H1 (cell line): ENCODE data around the gene MYBPC2. TPM values are rescaled to one million over a fixed set of nuclear protein-coding genes. Genes with fewer than 3 reads are reported as not detected.

Experiments
- CTCF ChIA-PET: fragments of 300-600 bp; sonication (Branson Sonifier 250); formaldehyde crosslinking; loops from one replicate; lab custom pipeline; 2021; ENCODE audit not compliant: partially characterized antibody; lab: Charles Lee
- POLR2A ChIA-PET: fragments of 300-600 bp; sonication (Branson Sonifier 250); formaldehyde crosslinking; loops from one replicate; lab custom pipeline; 2021; ENCODE audit warnings: inconsistent platforms; ENCODE audit not compliant: partially characterized antibody; lab: Charles Lee
- DNase-seq, 2 experiments: peaks; one replicate each; pipeline versions ENCODE4 v3.0.0 to v3.0.0-alpha.2; 2010 to 2022; ENCODE audit warnings: low spot score in 2 of 2, low read depth in 1 of 2, mixed read lengths in 1 of 2
- FAIRE-seq: peaks from 2 replicates; lab custom pipeline; 2011; peaks lifted over from hg19 to GRCh38; lab: Jason Lieb, UNC
- H2AFZ ChIP-seq: 2 replicates; pipeline ENCODE4 v1.8.1; 2012; ENCODE audit warnings: low read length, inconsistent platforms
- H2AK5ac ChIP-seq: 2 replicates; pipeline ENCODE4 v1.6.1; 2013; ENCODE audit warnings: low read depth, low read length
- H2BK120ac ChIP-seq: replicated peaks from 2 replicates; pipeline ENCODE3; 2013; ENCODE audit warnings: low read depth, low read length, inconsistent platforms
- H2BK12ac ChIP-seq: 2 replicates; pipeline ENCODE4 v1.6.1; 2013; ENCODE audit warnings: low read depth, low read length
- H2BK15ac ChIP-seq: 2 replicates; pipeline ENCODE4 v1.6.1; 2013; ENCODE audit warnings: low read length
- H2BK20ac ChIP-seq: 2 replicates; pipeline ENCODE4 v1.6.1; 2013; ENCODE audit warnings: low read length
- H2BK5ac ChIP-seq: 2 replicates; pipeline ENCODE4 v1.6.1; 2013; ENCODE audit warnings: low read depth, low read length
- H3K14ac ChIP-seq: 2 replicates; pipeline ENCODE4 v1.6.1; 2013; ENCODE audit warnings: inconsistent platforms; ENCODE audit not compliant: insufficient read length
- H3K18ac ChIP-seq: 2 replicates; pipeline ENCODE4 v1.6.1; 2013; ENCODE audit warnings: low read length; ENCODE audit errors: extremely low read depth
- H3K23ac ChIP-seq: 2 replicates; pipeline ENCODE4 v1.6.1; 2013; ENCODE audit warnings: inconsistent platforms; ENCODE audit not compliant: insufficient read length
- H3K23me2 ChIP-seq: 2 replicates; pipeline ENCODE4 v1.6.1; 2013; ENCODE audit warnings: low read depth, low read length
- H3K27ac ChIP-seq: 2 replicates; pipeline ENCODE4 v1.6.1; 2011; ENCODE audit warnings: low read depth, low read length, inconsistent platforms
- H3K27me3 ChIP-seq, 4 experiments: replicated peaks in 1 of 4; 1 replicate in 1 of 4; 2 replicates in 3 of 4; pipeline versions ENCODE4 v1.6.1 to v1.8.1; 2011 to 2013; ENCODE audit warnings: low read length in 3 of 4, mild to moderate bottlenecking in 3 of 4, inconsistent platforms in 2 of 4, mixed read lengths in 2 of 4, moderate library complexity in 1 of 4; ENCODE audit not compliant: control insufficient read depth in 3 of 4, insufficient read depth in 3 of 4; ENCODE audit errors: extremely low read depth in 1 of 4
- H3K36me3 ChIP-seq, 4 experiments: 2 replicates each; pipeline versions ENCODE4 v1.6.1 to v1.8.1; 2011 to 2013; ENCODE audit warnings: mild to moderate bottlenecking in 4 of 4, low read length in 3 of 4, moderate library complexity in 2 of 4, control low read depth in 1 of 4, inconsistent platforms in 1 of 4; ENCODE audit not compliant: insufficient read depth in 4 of 4, control insufficient read depth in 2 of 4
- H3K4ac ChIP-seq: replicated peaks from 2 replicates; pipeline ENCODE3; 2013; ENCODE audit warnings: low read length, low read depth, mixed read lengths, inconsistent platforms; ENCODE audit not compliant: insufficient read length
- H3K4me1 ChIP-seq, 4 experiments: replicated peaks in 1 of 4; 1 replicate in 1 of 4; 2 replicates in 3 of 4; pipeline versions ENCODE4 v1.6.1 to v1.8.1; 2011 to 2013; ENCODE audit warnings: low read length in 3 of 4, inconsistent platforms in 2 of 4, mixed read lengths in 1 of 4; ENCODE audit not compliant: insufficient read depth in 4 of 4, control insufficient read depth in 3 of 4
- H3K4me2 ChIP-seq, 2 experiments: 2 replicates each; pipeline versions ENCODE4 v1.6.1 to v1.8.1; 2011 to 2013; ENCODE audit warnings: low read depth in 2 of 2, low read length in 2 of 2, control low read depth in 1 of 2, inconsistent platforms in 1 of 2, mild to moderate bottlenecking in 1 of 2; ENCODE audit not compliant: insufficient read depth in 1 of 2
- H3K4me3 ChIP-seq, 4 experiments: fragments of 200-600, 300-600 bp in 1 of 4; sonication (generic), shearing (Covaris generic), sonication (Bioruptor Twin) in 1 of 4; 2 replicates each; pipeline versions ENCODE4 v1.5.1 to v1.8.1; 2011 to 2016; ENCODE audit warnings: low read length in 4 of 4, low read depth in 3 of 4, control low read depth in 2 of 4, inconsistent platforms in 2 of 4, mild to moderate bottlenecking in 2 of 4, mixed read lengths in 1 of 4, moderate library complexity in 1 of 4; ENCODE audit not compliant: insufficient read depth in 2 of 4; ENCODE audit errors: extremely low read depth in 1 of 4
- H3K56ac ChIP-seq: replicated peaks from 2 replicates; pipeline ENCODE3; 2013; ENCODE audit warnings: low read depth, mild to moderate bottlenecking, mixed read lengths, low read length, inconsistent platforms; ENCODE audit not compliant: insufficient read length
- H3K79me1 ChIP-seq: 2 replicates; pipeline ENCODE4 v1.6.1; 2013; ENCODE audit warnings: low read depth, low read length, control low read depth
- H3K79me2 ChIP-seq, 2 experiments: 2 replicates each; pipeline versions ENCODE4 v1.6.1 to v1.8.1; 2012 to 2013; ENCODE audit warnings: low read length in 2 of 2, mild to moderate bottlenecking in 2 of 2, inconsistent platforms in 1 of 2; ENCODE audit not compliant: insufficient read depth in 2 of 2, control insufficient read depth in 1 of 2
- H3K9ac ChIP-seq, 4 experiments: replicated peaks in 1 of 4; 1 replicate in 1 of 4; 2 replicates in 3 of 4; pipeline versions ENCODE4 v1.6.1 to v1.8.1; 2011 to 2013; ENCODE audit warnings: low read depth in 3 of 4, low read length in 3 of 4, control low read depth in 2 of 4, mild to moderate bottlenecking in 2 of 4, moderate library complexity in 2 of 4, inconsistent platforms in 1 of 4; ENCODE audit errors: extremely low read depth in 1 of 4
- H3K9me3 ChIP-seq, 2 experiments: 2 replicates each; pipeline versions ENCODE4 v1.6.1 to v1.8.1; 2012 to 2013; ENCODE audit warnings: mild to moderate bottlenecking in 2 of 2, moderate library complexity in 2 of 2, control low read depth in 1 of 2, inconsistent platforms in 1 of 2, low read depth in 1 of 2, low read length in 1 of 2, mixed read lengths in 1 of 2; ENCODE audit not compliant: insufficient read depth in 2 of 2
- H4K20me1 ChIP-seq, 2 experiments: replicated peaks in 1 of 2; 2 replicates each; pipeline versions ENCODE3 to v1.8.1; 2011 to 2013; ENCODE audit warnings: inconsistent platforms in 2 of 2, low read length in 2 of 2, mild to moderate bottlenecking in 1 of 2; ENCODE audit not compliant: insufficient read depth in 2 of 2, control insufficient read depth in 1 of 2
- H4K5ac ChIP-seq: 2 replicates; pipeline ENCODE4 v1.6.1; 2013; ENCODE audit warnings: low read length, low read depth, mixed read lengths, inconsistent platforms; ENCODE audit not compliant: insufficient read length
- H4K8ac ChIP-seq: 2 replicates; pipeline ENCODE4 v1.8.0; 2013; ENCODE audit warnings: mild to moderate bottlenecking, moderate library complexity, low read length, inconsistent platforms; ENCODE audit not compliant: insufficient read depth; ENCODE audit errors: extremely low read depth
- H4K91ac ChIP-seq: replicated peaks from 2 replicates; pipeline ENCODE3; 2013; ENCODE audit warnings: low read length, mixed read lengths, inconsistent platforms; ENCODE audit not compliant: insufficient read length
- CHD1 ChIP-seq: IDR thresholded peaks from 2 replicates; pipeline ENCODE4 v1.6.1; 2012; ENCODE audit warnings: low read depth, low read length, improper control_type of control experiment
- CTBP2 ChIP-seq: IDR thresholded peaks from 2 replicates; pipeline ENCODE4 v1.7.0; 2011; ENCODE audit warnings: borderline replicate concordance, mild to moderate bottlenecking, moderate library complexity, mixed read lengths, low read length; ENCODE audit not compliant: insufficient read depth, insufficient read length
- FOSL1 ChIP-seq: IDR thresholded peaks from 2 replicates; pipeline ENCODE4 v1.6.1; 2011; ENCODE audit warnings: mild to moderate bottlenecking, low read depth, low read length, moderate library complexity; ENCODE audit not compliant: insufficient read depth
- JUN ChIP-seq: IDR thresholded peaks from 2 replicates; pipeline ENCODE4 v1.6.1; 2011; ENCODE audit warnings: low read depth, mild to moderate bottlenecking, improper control_type of control experiment, low read length
- KDM1A ChIP-seq: fragments of 200-600, 300-600 bp; sonication (generic); IDR thresholded peaks from 2 replicates; pipeline ENCODE4 v1.7.1; 2016; ENCODE audit warnings: mild to moderate bottlenecking, low read length, borderline replicate concordance
- KDM5A ChIP-seq: fragments of 200-600 bp; IDR thresholded peaks from 2 replicates; pipeline ENCODE4 v1.7.1; 2012; ENCODE audit warnings: mild to moderate bottlenecking, low read length, inconsistent platforms, mixed read lengths
- MAFK ChIP-seq: IDR thresholded peaks from 2 replicates; pipeline ENCODE4 v1.6.1; 2012; ENCODE audit warnings: low read depth, mild to moderate bottlenecking, improper control_type of control experiment, low read length
- NANOG ChIP-seq: IDR thresholded peaks from 2 replicates; pipeline ENCODE4 v1.6.1; 2011; ENCODE audit warnings: low read length, low read depth, mild to moderate bottlenecking, inconsistent platforms; ENCODE audit not compliant: insufficient read depth, poor library complexity, severe bottlenecking
- SP1 ChIP-seq: IDR thresholded peaks from 2 replicates; pipeline ENCODE4 v1.6.1; 2011; ENCODE audit warnings: low read depth, low read length
- SRF ChIP-seq: IDR thresholded peaks from 2 replicates; pipeline ENCODE4 v1.6.1; 2011; ENCODE audit warnings: mild to moderate bottlenecking, low read depth, low read length, moderate library complexity
- TAF1 ChIP-seq: IDR thresholded peaks from 2 replicates; pipeline ENCODE4 v1.6.1; 2011; ENCODE audit warnings: mild to moderate bottlenecking, low read depth, low read length
- TAF7 ChIP-seq: optimal IDR thresholded peaks from 2 replicates; pipeline ENCODE3; 2011; ENCODE audit warnings: low read depth, mild to moderate bottlenecking, inconsistent platforms, low read length, moderate library complexity, borderline replicate concordance
- TCF12 ChIP-seq: IDR thresholded peaks from 2 replicates; pipeline ENCODE4 v1.6.1; 2011; ENCODE audit warnings: low read depth, mild to moderate bottlenecking, low read length
- ZNF274 ChIP-seq: IDR thresholded peaks from 2 replicates; pipeline ENCODE4 v1.7.0; 2012; ENCODE audit warnings: low read length, borderline replicate concordance; ENCODE audit errors: extremely low read depth
- WGBS, 2 experiments: shearing (Covaris generic) in 1 of 2; methylation state at CpG; one replicate each; pipeline versions ENCODE4 v1.1.6 to v1.1.7; 2013 to 2015; ENCODE audit warnings: low lambda C conversion rate in 2 of 2, mixed read lengths in 2 of 2, inconsistent platforms in 1 of 2, low coverage in 1 of 2, missing lambda C conversion rate in 1 of 2; ENCODE audit not compliant: insufficient replicate concordance in 2 of 2, insufficient coverage in 1 of 2, insufficient read length in 1 of 2; ENCODE audit errors: extremely low coverage in 1 of 2, missing lambda C conversion rate in 1 of 2; 5-methylcytosine and 5-hydroxymethylcytosine counted together
- polyA plus RNA-seq, 7 experiments: library from polyadenylated mRNA; depleted of rRNA in 3 of 7; stranded (reverse) in 5 of 7; unstranded in 2 of 7; fragments of >200 nt in 5 of 7; fragments of 200-250 nt in 2 of 7; gene quantifications; 1 replicate in 5 of 7; 2 replicates in 1 of 7; 4 replicates in 1 of 7; pipeline versions ENCODE4 v1.2.1 to v1.2.3, GENCODE V29; 2011 to 2013; ENCODE audit warnings: missing spikeins in 2 of 7, mixed read lengths in 2 of 7
- total RNA-seq: library from RNA; stranded (reverse); fragmentation: NEBNext Ultra II Directional; extraction: Animal tissue kit (Norgen Biotek cat#: 25700); gene quantifications from 2 replicates; pipeline ENCODE4 v1.2.1, GENCODE V29; 2021

The MYBPC2 gene
- total and polyA plus RNA-seq, 2 of the 8 experiments (the other 6 are each of a cell fraction or from before 2014, with no cell fraction given) = 1.8 to 3.1 TPM

DNA sequence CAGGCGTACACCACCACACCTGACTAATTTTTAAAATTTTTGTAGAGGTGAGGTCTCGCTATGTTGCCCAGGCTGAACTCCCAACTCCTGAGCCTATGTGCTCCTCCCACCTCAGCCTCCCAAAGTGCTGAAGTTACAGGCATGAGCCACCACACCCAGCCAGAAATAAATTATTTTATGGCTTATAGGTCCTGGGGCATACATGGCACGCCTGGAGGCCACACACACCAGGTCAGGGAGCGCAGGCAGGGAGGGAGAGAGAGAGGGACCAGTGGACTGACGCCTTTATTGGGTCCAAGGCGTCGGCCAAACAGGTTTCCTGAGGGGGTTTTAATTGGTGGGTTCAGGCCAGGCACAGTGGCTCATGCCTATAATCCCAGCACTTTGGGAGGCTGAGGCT lies 7.1 kb upstream of the MYBPC2 start:
- Histone ChIP-seq H3K4me3 (no peak overlapping the region), H4K91ac (no peak overlapping the region), H3K56ac (no peak overlapping the region), H3K14ac (no peak overlapping the region), H3K9ac (no peak overlapping the region), H4K20me1 (no peaks in the 10 kb centered on the region), H2AFZ (no peak overlapping the region), H2BK5ac (no peak overlapping the region), H2BK120ac (no peak overlapping the region), H3K27ac (no peak overlapping the region), H3K9me3 (no peaks in the 10 kb centered on the region), H3K23ac (no peak overlapping the region), H3K79me1 (peaks cover 2% of the 10 kb centered on the region; the same call in 1 of the 2 replicates), H4K5ac (no peak overlapping the region), H3K18ac (no peak overlapping the region), H3K23me2 (no peaks in the 10 kb centered on the region; the same call in 1 of the 2 replicates), H3K4me2 (no peak overlapping the region), H2AK5ac (no peak overlapping the region), H2BK20ac (no peak overlapping the region), H3K4ac (no peak overlapping the region), H3K27me3 (peaks cover 0 to 15% (median 5%) of the 10 kb centered on the region in 4 experiments; a peak in 4 of 7 replicates), H3K36me3 (no peaks in the 10 kb centered on the region), H2BK15ac (no peak overlapping the region), H3K4me1 (peaks cover 0 to 6% (median 3%) of the 10 kb centered on the region in 4 experiments; a peak in 4 of 7 replicates), H2BK12ac (no peak overlapping the region), H3K79me2 (no peaks in the 10 kb centered on the region), H4K8ac (no peak overlapping the region)
- DNase-seq = no peak
- WGBS, 2 experiments = 67% methylated on average over 7 of the region's 7 CpGs; no CpG with 5 or more reads in 1 of the 2 experiments
- CTCF ChIA-PET = interaction anchor here (1.2 to 2.4 kb wide), 3 partner anchors 10 to 42 kb away, joined by 3 to 13 read pairs (median 9); no protein-coding TSS in a partner anchor
- POLR2A ChIA-PET = interaction anchor here (0.9 to 2.0 kb wide), 2 partner anchors 41 to 42 kb away, joined by 3 to 7 read pairs; partner anchors contain the start of gene POLD1
- FAIRE-seq = no peak
- no peak for TF ChIP-seq FOSL1
- no peak for TF ChIP-seq CTBP2
- TF ChIP-seq ZNF274 = no peak
- no peak for TF ChIP-seq KDM5A
- no peak for TF ChIP-seq TAF1
- no peak for TF ChIP-seq SP1
- TF ChIP-seq CHD1 = no peak
- TF ChIP-seq TAF7 = no peak
- TF ChIP-seq SRF = no peak
- TF ChIP-seq NANOG = no peak
- TF ChIP-seq KDM1A = no peak
- no peak for TF ChIP-seq TCF12
- no peak for TF ChIP-seq MAFK
- TF ChIP-seq JUN = no peak
